Activated naive CD4-positive, alpha-beta T cell treated with anti-CD3 and anti-CD28 coated beads, Interleukin-2, amount 50 U/mL, for 16 hours (primary cell): ENCODE results near the gene GNS.

Experiments
- DNase-seq: peaks from one replicate; pipeline ENCODE4 v3.0.0-alpha.2; 2020

Gene GNS

GRCh38 chr12:64733857-64734256 lies 25.3 kb downstream of the GNS start:
- DNase-seq, result no peak

GRCh38 chr12:64731683-64732082 lies 27.5 kb downstream of the GNS start:
- DNase-seq, result no peak

- DNase-seq, result no peak
Observed at GRCh38 chr12:64730588-64730969, 28.6 kb downstream of the GNS start.

GRCh38 chr12:64729909-64730587 lies 29.2 kb downstream of the GNS start:
- DNase-seq, result no peak

- no peak for DNase-seq
Observed at GRCh38 chr12:64724201-64724745, 34.9 kb downstream of the GNS start.

- DNase-seq, result no peak
Observed at GRCh38 chr12:64723630-64724029, 35.6 kb downstream of the GNS start.

- DNase-seq, result no peak
Observed at GRCh38 chr12:64722835-64723234, 36.4 kb downstream of the GNS start.

GRCh38 chr12:64720884-64721283 lies 38.3 kb downstream of the GNS start:
- DNase-seq, result no peak

GRCh38 chr12:64718649-64719048 lies 40.6 kb downstream of the GNS start:
- DNase-seq, result no peak

GRCh38 chr12:64716839-64717455 lies 42.3 kb downstream of the GNS start:
- DNase-seq, result no peak

- DNase-seq, result no peak
Observed at GRCh38 chr12:64716371-64716770, 42.8 kb downstream of the GNS start.

- DNase-seq, result no peak
Observed at GRCh38 chr12:64714551-64714968, 44.6 kb downstream of the GNS start.

- no peak for DNase-seq
Observed at GRCh38 chr12:64713376-64713775, 45.8 kb downstream of the GNS start.

GRCh38 chr12:64709429-64709828 lies 49.8 kb downstream of the GNS start:
- DNase-seq, result no peak

GRCh38 chr12:64707926-64708325 lies 51.3 kb downstream of the GNS start:
- DNase-seq, result no peak

GRCh38 chr12:64707362-64707761 lies 51.8 kb downstream of the GNS start:
- DNase-seq, result no peak

GRCh38 chr12:64706857-64707256 lies 52.3 kb downstream of the GNS start:
- DNase-seq, result no peak

GRCh38 chr12:64706306-64706705 lies 52.9 kb downstream of the GNS start:
- DNase-seq, result no peak

- DNase-seq, result no peak
Observed at GRCh38 chr12:64701283-64701682, 57.9 kb downstream of the GNS start.

- no peak for DNase-seq
Observed at GRCh38 chr12:64700532-64700931, 58.7 kb downstream of the GNS start.

- no peak for DNase-seq
Observed at GRCh38 chr12:64699504-64700115, 59.6 kb downstream of the GNS start.

GRCh38 chr12:64696080-64696741 lies 63.0 kb downstream of the GNS start:
- no peak for DNase-seq

GRCh38 chr12:64695550-64695949 lies 63.7 kb downstream of the GNS start:
- DNase-seq, result no peak
